Neural progenitor cell (in vitro differentiated cells): ENCODE data around the gene RAB27A. TPM values are rescaled to one million over a fixed set of nuclear protein-coding genes. Genes with fewer than 3 reads are reported as not detected.
A peak's percentile ranks its signal among the peaks of the same experiment; 100 is the strongest.

Experiments
- DNase-seq: peaks from one replicate; pipeline ENCODE4 v3.0.0-alpha.2; 2016; ENCODE audit warnings: low spot score
- H2AFZ ChIP-seq: fragments of 200-600 bp; sonication (generic); replicated peaks from 2 replicates; pipeline ENCODE4 v1.6.1; 2016; ENCODE audit warnings: antibody characterized with exemption
- H3F3A ChIP-seq: fragments of 200-600 bp; sonication (generic); 2 replicates; pipeline ENCODE4 v1.6.1; 2016; ENCODE audit warnings: antibody characterized with exemption, low read depth
- H3K27ac ChIP-seq: fragments of 200-600 bp; sonication (generic); 2 replicates; pipeline ENCODE4 v1.5.1; 2016; ENCODE audit warnings: mild to moderate bottlenecking
- H3K27me3 ChIP-seq: fragments of 200-600 bp; sonication (generic); 2 replicates; pipeline ENCODE4 v1.6.1; 2016; ENCODE audit warnings: mild to moderate bottlenecking, moderate library complexity
- H3K36me3 ChIP-seq: fragments of 200-600 bp; sonication (generic); 2 replicates; pipeline ENCODE4 v1.5.1; 2016
- H3K4me1 ChIP-seq: fragments of 200-600 bp; sonication (generic); 2 replicates; pipeline ENCODE4 v1.6.1; 2016; ENCODE audit warnings: mixed run types
- H3K4me2 ChIP-seq: fragments of 200-600 bp; sonication (generic); 2 replicates; pipeline ENCODE4 v1.6.1; 2016
- H3K4me3 ChIP-seq: fragments of 200-600 bp; sonication (generic); 2 replicates; pipeline ENCODE4 v1.5.1; 2016
- H3K79me2 ChIP-seq: fragments of 200-600 bp; sonication (generic); 2 replicates; pipeline ENCODE4 v1.6.1; 2016; ENCODE audit warnings: low read depth
- H3K9ac ChIP-seq: fragments of 200-600 bp; sonication (generic); 2 replicates; pipeline ENCODE4 v1.6.1; 2016
- H3K9me3 ChIP-seq: fragments of 200-600 bp; sonication (generic); 2 replicates; pipeline ENCODE4 v1.5.1; 2016; ENCODE audit warnings: low read depth
- H4K20me1 ChIP-seq: fragments of 200-600 bp; sonication (generic); 2 replicates; pipeline ENCODE4 v1.6.1; 2016; ENCODE audit warnings: low read depth
- H3K27ac Mint-ChIP-seq: 3 replicates; pipeline ENCODE4 v1.8.0; 2021; ENCODE audit warnings: mixed read lengths
- H3K27me3 Mint-ChIP-seq: 2 replicates; pipeline ENCODE4 v1.8.0; 2022; ENCODE audit warnings: low read depth, mild to moderate bottlenecking, inconsistent platforms, moderate library complexity, mixed read lengths; ENCODE audit not compliant: insufficient read depth
- H3K36me3 Mint-ChIP-seq: 3 replicates; pipeline ENCODE4 v1.8.0; 2021; ENCODE audit warnings: mixed read lengths
- H3K4me1 Mint-ChIP-seq: 3 replicates; pipeline ENCODE4 v1.8.0; 2021; ENCODE audit warnings: mixed read lengths
- H3K4me3 Mint-ChIP-seq: 3 replicates; pipeline ENCODE4 v1.8.0; 2021; ENCODE audit warnings: mild to moderate bottlenecking, moderate library complexity, mixed read lengths
- H3K9me3 Mint-ChIP-seq: 3 replicates; pipeline ENCODE4 v1.8.0; 2020; ENCODE audit warnings: mixed read lengths
- EZH2 ChIP-seq: fragments of 200-600 bp; sonication (generic); IDR thresholded peaks from 2 replicates; pipeline ENCODE4 v1.6.1; 2017; ENCODE audit warnings: antibody characterized with exemption, mild to moderate bottlenecking, moderate library complexity
- EZH2phosphoT487 ChIP-seq: fragments of 200-600 bp; sonication (generic); IDR thresholded peaks from 2 replicates; pipeline ENCODE4 v1.6.1; 2017; ENCODE audit warnings: antibody characterized with exemption
- total RNA-seq: library from RNA; depleted of rRNA; stranded (reverse); fragments of >200 nt; gene quantifications from 2 replicates; pipeline ENCODE4 v1.2.3, GENCODE V29; 2015; ENCODE audit warnings: low replicate concordance
- TF ChIP-seq, protein P1 (sequence below): fragments of 200-600 bp; sonication (generic); IDR thresholded peaks from 2 replicates; pipeline ENCODE4 v1.5.1; 2017; ENCODE audit warnings: antibody characterized with exemption, mild to moderate bottlenecking

Gene RAB27A
- total RNA-seq, 1 donor from 2014 or later = 3.6 TPM

DNA sequence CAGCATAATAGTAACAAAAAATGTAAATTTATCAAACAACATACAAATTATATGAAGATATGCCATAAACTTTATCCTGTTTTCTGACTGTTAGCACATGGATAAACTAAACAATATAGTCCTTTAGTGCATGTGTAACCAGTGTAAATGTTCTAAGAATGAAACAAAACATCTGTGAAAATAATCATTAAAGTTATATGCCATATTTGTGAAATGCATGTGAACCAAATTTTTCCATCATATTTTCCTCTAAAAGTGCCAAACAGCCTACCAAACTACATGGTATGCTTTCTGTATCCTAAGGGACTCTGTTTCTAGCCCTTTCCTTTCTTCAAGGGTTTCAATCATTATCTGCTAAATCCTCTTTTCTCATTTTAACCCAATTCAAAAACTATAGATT, 69.0 kb downstream of the RAB27A start:
- H3K27me3 ChIP-seq = no peaks in the 10 kb centered on the region
- Mint-ChIP-seq H3K36me3 (no peaks in the 10 kb centered on the region), H3K4me3 (no peak overlapping the region), H3K4me1 (no peaks in the 10 kb centered on the region), H3K27ac (no peak overlapping the region), H3K9me3 (no peaks in the 10 kb centered on the region), H3K27me3 (peaks cover 2% of the 10 kb centered on the region)
- no peaks in the 10 kb centered on the region for H3K9me3 ChIP-seq
- no peaks in the 10 kb centered on the region for H3F3A ChIP-seq
- no peaks in the 10 kb centered on the region for H3K36me3 ChIP-seq
- H3K9ac ChIP-seq = no peak overlapping the region
- no peaks in the 10 kb centered on the region for H3K4me1 ChIP-seq
- H3K4me3 ChIP-seq = no peak overlapping the region
- H2AFZ ChIP-seq = no peak overlapping the region
- no peak for DNase-seq
- H3K27ac ChIP-seq = no peak overlapping the region
- TF ChIP-seq, protein P1, sequence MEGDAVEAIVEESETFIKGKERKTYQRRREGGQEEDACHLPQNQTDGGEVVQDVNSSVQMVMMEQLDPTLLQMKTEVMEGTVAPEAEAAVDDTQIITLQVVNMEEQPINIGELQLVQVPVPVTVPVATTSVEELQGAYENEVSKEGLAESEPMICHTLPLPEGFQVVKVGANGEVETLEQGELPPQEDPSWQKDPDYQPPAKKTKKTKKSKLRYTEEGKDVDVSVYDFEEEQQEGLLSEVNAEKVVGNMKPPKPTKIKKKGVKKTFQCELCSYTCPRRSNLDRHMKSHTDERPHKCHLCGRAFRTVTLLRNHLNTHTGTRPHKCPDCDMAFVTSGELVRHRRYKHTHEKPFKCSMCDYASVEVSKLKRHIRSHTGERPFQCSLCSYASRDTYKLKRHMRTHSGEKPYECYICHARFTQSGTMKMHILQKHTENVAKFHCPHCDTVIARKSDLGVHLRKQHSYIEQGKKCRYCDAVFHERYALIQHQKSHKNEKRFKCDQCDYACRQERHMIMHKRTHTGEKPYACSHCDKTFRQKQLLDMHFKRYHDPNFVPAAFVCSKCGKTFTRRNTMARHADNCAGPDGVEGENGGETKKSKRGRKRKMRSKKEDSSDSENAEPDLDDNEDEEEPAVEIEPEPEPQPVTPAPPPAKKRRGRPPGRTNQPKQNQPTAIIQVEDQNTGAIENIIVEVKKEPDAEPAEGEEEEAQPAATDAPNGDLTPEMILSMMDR = no peak
- TF ChIP-seq EZH2phosphoT487 (no peak), EZH2 (no peak)
- no peaks in the 10 kb centered on the region for H4K20me1 ChIP-seq
- no peak overlapping the region for H3K4me2 ChIP-seq
- no peaks in the 10 kb centered on the region for H3K79me2 ChIP-seq

DNA sequence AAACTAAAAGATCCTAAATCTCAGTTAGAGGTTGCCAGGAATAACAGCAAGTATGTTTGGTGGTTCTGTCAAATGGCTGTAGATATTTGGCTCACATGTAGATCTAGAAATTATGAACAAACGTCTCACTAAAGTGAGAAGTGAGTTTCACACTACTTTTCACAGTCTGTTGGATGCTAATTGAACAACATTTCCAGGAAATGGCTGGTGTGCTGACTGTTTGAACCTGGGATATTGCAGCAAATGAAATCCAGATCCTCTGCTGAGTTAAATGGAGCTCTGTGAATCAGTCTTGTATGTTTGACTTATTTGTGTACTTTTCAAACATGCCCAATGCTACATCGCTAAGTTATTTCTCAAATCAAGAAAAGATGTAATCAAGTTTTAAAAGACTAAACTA, 71.6 kb downstream of the RAB27A start:
- Histone ChIP-seq H3K9me3 (no peaks in the 10 kb centered on the region), H3K9ac (no peak overlapping the region), H3K4me3 (no peak overlapping the region), H3K36me3 (no peaks in the 10 kb centered on the region), H3F3A (no peaks in the 10 kb centered on the region), H3K79me2 (no peaks in the 10 kb centered on the region), H3K4me2 (no peak overlapping the region), H2AFZ (peak overlapping the region; percentile 27), H3K4me1 (no peaks in the 10 kb centered on the region), H4K20me1 (no peaks in the 10 kb centered on the region), H3K27ac (no peak overlapping the region), H3K27me3 (no peaks in the 10 kb centered on the region)
- DNase-seq = no peak
- H3K27me3 Mint-ChIP-seq = no peaks in the 10 kb centered on the region
- no peak overlapping the region for H3K27ac Mint-ChIP-seq
- H3K4me3 Mint-ChIP-seq = no peak overlapping the region
- TF ChIP-seq, protein P1 = no peak
- H3K9me3 Mint-ChIP-seq = no peaks in the 10 kb centered on the region
- H3K36me3 Mint-ChIP-seq = no peaks in the 10 kb centered on the region
- H3K4me1 Mint-ChIP-seq = no peaks in the 10 kb centered on the region

DNA sequence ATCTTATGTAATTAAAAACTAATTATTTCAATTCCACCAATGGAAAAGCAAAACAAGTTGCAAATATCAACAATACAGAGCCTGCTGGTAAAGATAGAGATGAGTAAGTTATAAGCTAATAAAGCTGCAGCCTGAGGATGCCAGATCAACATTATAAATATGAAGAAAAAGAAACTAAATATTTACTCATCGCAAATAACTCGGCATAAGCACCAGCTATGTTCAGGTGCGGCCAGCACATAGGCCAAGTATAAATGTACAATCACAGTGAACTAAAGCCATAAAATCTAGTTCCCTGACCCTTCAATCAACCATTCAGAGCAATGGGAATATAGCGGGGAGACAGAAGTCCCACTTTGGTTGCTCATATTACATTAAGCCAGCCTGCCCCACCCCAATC, 85.1 kb downstream of the RAB27A start:
- Mint-ChIP-seq H3K27ac (no peak overlapping the region), H3K4me3 (no peak overlapping the region), H3K36me3 (no peaks in the 10 kb centered on the region), H3K4me1 (no peaks in the 10 kb centered on the region), H3K27me3 (peaks cover 3% of the 10 kb centered on the region), H3K9me3 (no peaks in the 10 kb centered on the region)
- Histone ChIP-seq H3K4me1 (no peaks in the 10 kb centered on the region), H4K20me1 (no peaks in the 10 kb centered on the region), H3K27ac (no peak overlapping the region), H3F3A (peaks cover under 1% of the 10 kb centered on the region), H2AFZ (no peak overlapping the region), H3K27me3 (no peaks in the 10 kb centered on the region), H3K9me3 (no peaks in the 10 kb centered on the region), H3K79me2 (no peaks in the 10 kb centered on the region), H3K36me3 (no peaks in the 10 kb centered on the region), H3K4me3 (no peak overlapping the region), H3K9ac (no peak overlapping the region), H3K4me2 (no peak overlapping the region)
- no peak for DNase-seq
- TF ChIP-seq EZH2phosphoT487 = no peak
- no peak for TF ChIP-seq EZH2
- TF ChIP-seq, protein P1 = no peak

DNA sequence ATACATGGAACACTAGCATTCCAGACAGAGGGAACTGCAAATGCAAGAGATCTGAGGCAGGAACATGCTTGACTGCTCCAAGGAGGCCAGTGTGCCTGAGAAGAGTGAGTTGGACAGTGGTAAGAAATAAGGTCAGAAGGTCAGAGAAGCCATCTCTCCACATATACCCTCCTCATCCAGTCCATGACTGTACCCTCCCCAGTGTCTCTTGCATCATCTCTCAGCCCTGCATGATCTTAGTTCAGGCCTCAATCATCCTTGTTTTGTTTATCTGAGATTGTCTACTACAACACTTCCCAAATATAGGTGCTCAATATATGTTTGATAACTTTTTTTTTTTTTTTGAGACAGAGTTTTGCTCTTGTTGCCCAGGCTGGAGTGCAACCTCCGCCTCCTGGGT, 87.4 kb downstream of the RAB27A start:
- peaks cover 6% of the 10 kb centered on the region for H3F3A ChIP-seq
- no peak overlapping the region for H3K9ac ChIP-seq
- Mint-ChIP-seq H3K4me1 (no peaks in the 10 kb centered on the region), H3K27ac (no peak overlapping the region), H3K4me3 (no peak overlapping the region), H3K27me3 (peaks cover 3% of the 10 kb centered on the region), H3K9me3 (no peaks in the 10 kb centered on the region), H3K36me3 (no peaks in the 10 kb centered on the region)
- no peaks in the 10 kb centered on the region for H3K27me3 ChIP-seq
- no peaks in the 10 kb centered on the region for H3K79me2 ChIP-seq
- H2AFZ ChIP-seq = no peak overlapping the region
- H4K20me1 ChIP-seq = no peaks in the 10 kb centered on the region
- no peaks in the 10 kb centered on the region for H3K36me3 ChIP-seq
- TF ChIP-seq EZH2 (no peak), EZH2phosphoT487 (no peak)
- TF ChIP-seq, protein P1 = no peak
- peaks cover 6% of the 10 kb centered on the region for H3K4me1 ChIP-seq
- no peak overlapping the region for H3K4me2 ChIP-seq
- peaks cover 4% of the 10 kb centered on the region for H3K9me3 ChIP-seq
- no peak overlapping the region for H3K4me3 ChIP-seq
- no peak overlapping the region for H3K27ac ChIP-seq
- DNase-seq = no peak
